ENCODE measurements around the gene NR2C2AP. TPM values are rescaled to one million over a fixed set of nuclear protein-coding genes. Genes with fewer than 3 reads are reported as not detected.
A peak's percentile ranks its signal among the peaks of the same experiment; 100 is the strongest.

NR2C2AP gene
- total and polyA plus RNA-seq, 4 donors: 8.0 to 18.1 (median 15.8) TPM

GRCh38 chr19:19171821-19172532, 31.2 kb downstream of the NR2C2AP start:
- Histone ChIP-seq H3K9me3 (ENCODE audit: control insufficient read depth, insufficient read depth, low read length) (no peaks in the 10 kb centered on the region), H3K4me1 (ENCODE audit: control insufficient read depth, insufficient read depth, low read length) (peaks cover 22% of the 10 kb centered on the region), H3K36me3 (ENCODE audit: control insufficient read depth, insufficient read depth, low read length) (peaks cover 14% of the 10 kb centered on the region), H3K27ac (ENCODE audit: low read depth, low read length) (no peak overlapping the region), H3K4me3 (ENCODE audit: low read depth, low read length) (no peak overlapping the region), H3K27me3 (ENCODE audit: control insufficient read depth, insufficient read depth, low read length) (peaks cover 7% of the 10 kb centered on the region)
- no peak for DNase-seq (ENCODE audit: low read depth in 4 of 6, low spot score in 6 of 6)
- 65% methylated on average over 7 of the region's 8 CpGs for WGBS (ENCODE audit: insufficient coverage)

DNA sequence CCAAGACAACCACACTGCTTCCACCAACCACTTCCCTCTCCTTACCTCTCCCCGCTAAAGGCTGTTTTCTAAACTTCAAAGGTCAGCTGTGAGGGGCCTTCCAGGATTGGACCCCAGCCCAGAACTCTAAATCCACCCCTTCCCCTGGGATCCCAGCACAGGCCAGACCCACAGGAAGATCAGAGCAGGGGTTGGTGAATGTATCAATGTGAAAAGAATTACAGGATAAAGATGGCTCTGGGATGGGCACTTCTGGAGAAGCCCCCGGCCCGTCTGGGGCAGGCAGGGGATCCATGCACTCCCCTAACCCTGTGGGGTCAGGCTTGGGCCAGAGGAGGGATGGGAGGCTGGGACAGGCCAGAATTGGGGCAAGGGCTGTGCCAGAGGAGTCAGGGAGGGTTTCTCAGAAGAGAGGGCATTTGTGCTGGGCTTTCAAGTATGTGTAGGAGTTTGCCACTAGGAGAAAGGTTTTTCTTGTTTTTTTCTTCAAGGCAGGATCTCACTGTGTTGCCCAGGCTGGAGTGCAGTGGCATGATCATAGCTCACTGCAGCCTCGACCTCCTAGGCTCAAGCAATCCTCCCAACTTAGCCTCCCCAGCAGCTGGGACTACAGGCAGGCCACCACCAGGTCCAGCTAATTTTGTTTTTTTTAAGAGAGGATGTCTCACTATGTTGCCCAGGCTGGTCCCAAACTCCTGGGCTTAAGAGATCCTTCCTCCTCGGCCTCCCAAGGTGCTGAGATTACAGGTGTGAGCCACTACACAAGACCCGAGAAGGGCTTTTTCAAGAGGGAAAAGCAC, 32.1 kb downstream of the NR2C2AP start:
- no peak overlapping the region for H3K4me3 ChIP-seq (ENCODE audit: low read depth, low read length)
- H3K9me3 ChIP-seq (ENCODE audit: control insufficient read depth, insufficient read depth, low read length): no peaks in the 10 kb centered on the region
- no peak for DNase-seq (ENCODE audit: low read depth in 4 of 6, low spot score in 6 of 6)
- H3K27ac ChIP-seq (ENCODE audit: low read depth, low read length): no peak overlapping the region
- H3K36me3 ChIP-seq (ENCODE audit: control insufficient read depth, insufficient read depth, low read length): peaks cover 10% of the 10 kb centered on the region
- peaks cover 22% of the 10 kb centered on the region for H3K4me1 ChIP-seq (ENCODE audit: control insufficient read depth, insufficient read depth, low read length)
- peaks cover 7% of the 10 kb centered on the region for H3K27me3 ChIP-seq (ENCODE audit: control insufficient read depth, insufficient read depth, low read length)
- WGBS (ENCODE audit: insufficient coverage): 80% methylated on average over 5 of the region's 6 CpGs

GRCh38 chr19:19170053-19170872, 33.0 kb downstream of the NR2C2AP start, which contains the start of gene MEF2B:
MEF2B (minus strand) TSS chr19:19170263; CDS start chr19:19150735, 19,528 bp downstream.
- Histone ChIP-seq H3K27me3 (ENCODE audit: control insufficient read depth, insufficient read depth, low read length) (peaks cover 7% of the 10 kb centered on the region), H3K9me3 (ENCODE audit: control insufficient read depth, insufficient read depth, low read length) (no peaks in the 10 kb centered on the region), H3K4me3 (ENCODE audit: low read depth, low read length) (no peak within 1 kb of the TSS), H3K27ac (ENCODE audit: low read depth, low read length) (no peak within 1 kb of the TSS), H3K36me3 (ENCODE audit: control insufficient read depth, insufficient read depth, low read length) (peaks cover 7% of the 10 kb centered on the region), H3K4me1 (ENCODE audit: control insufficient read depth, insufficient read depth, low read length) (peaks cover 22% of the 10 kb centered on the region)
- 4% methylated on average over 50 of the region's 56 CpGs for WGBS (ENCODE audit: insufficient coverage)
- peak in 3 of 6 donors; percentile 28 to 80 (median 76) for DNase-seq (ENCODE audit: low read depth in 4 of 6, low spot score in 6 of 6)

GRCh38 chr19:19169236-19170052, 33.8 kb downstream of the NR2C2AP start:
- peaks cover 17% of the 10 kb centered on the region for H3K4me1 ChIP-seq (ENCODE audit: control insufficient read depth, insufficient read depth, low read length)
- H3K4me3 ChIP-seq (ENCODE audit: low read depth, low read length): no peak overlapping the region
- H3K9me3 ChIP-seq (ENCODE audit: control insufficient read depth, insufficient read depth, low read length): no peaks in the 10 kb centered on the region
- peaks cover 12% of the 10 kb centered on the region for H3K36me3 ChIP-seq (ENCODE audit: control insufficient read depth, insufficient read depth, low read length)
- no peak overlapping the region for H3K27ac ChIP-seq (ENCODE audit: low read depth, low read length)
- 76% methylated on average over 8 of the region's 9 CpGs for WGBS (ENCODE audit: insufficient coverage)
- peaks cover 7% of the 10 kb centered on the region for H3K27me3 ChIP-seq (ENCODE audit: control insufficient read depth, insufficient read depth, low read length)
- DNase-seq (ENCODE audit: low read depth in 4 of 6, low spot score in 6 of 6): no peak

GRCh38 chr19:19167612-19168011, 35.6 kb downstream of the NR2C2AP start:
- H3K4me3 ChIP-seq (ENCODE audit: low read depth, low read length): no peak overlapping the region
- 83% methylated on average over 2 of the region's 3 CpGs for WGBS (ENCODE audit: insufficient coverage)
- H3K27me3 ChIP-seq (ENCODE audit: control insufficient read depth, insufficient read depth, low read length): peaks cover 7% of the 10 kb centered on the region
- DNase-seq (ENCODE audit: low read depth in 4 of 6, low spot score in 6 of 6): no peak
- H3K36me3 ChIP-seq (ENCODE audit: control insufficient read depth, insufficient read depth, low read length): peaks cover 12% of the 10 kb centered on the region
- peaks cover 17% of the 10 kb centered on the region for H3K4me1 ChIP-seq (ENCODE audit: control insufficient read depth, insufficient read depth, low read length)
- H3K27ac ChIP-seq (ENCODE audit: low read depth, low read length): no peak overlapping the region
- no peaks in the 10 kb centered on the region for H3K9me3 ChIP-seq (ENCODE audit: control insufficient read depth, insufficient read depth, low read length)

DNA sequence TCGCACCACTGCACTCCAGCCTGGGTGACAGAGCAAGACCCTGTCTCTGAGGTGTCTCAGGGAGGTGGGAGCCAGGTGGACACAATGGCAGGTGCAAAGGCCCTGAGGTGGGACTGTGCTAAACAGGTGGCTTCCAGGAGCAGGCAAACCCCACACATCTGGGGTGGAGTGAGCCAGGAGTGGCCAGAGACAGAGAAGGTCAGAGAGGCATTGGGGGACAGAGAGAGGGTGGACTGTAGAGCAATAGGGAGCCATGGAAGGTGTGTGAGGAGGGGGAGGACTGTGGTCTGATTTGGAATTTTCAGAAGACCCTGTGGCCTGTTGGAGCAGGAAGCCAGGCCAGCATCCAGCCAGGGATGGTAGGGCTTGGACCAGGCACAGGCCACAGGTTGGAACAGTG, 37.8 kb downstream of the NR2C2AP start:
- no peaks in the 10 kb centered on the region for H3K9me3 ChIP-seq (ENCODE audit: control insufficient read depth, insufficient read depth, low read length)
- H3K27ac ChIP-seq (ENCODE audit: low read depth, low read length): no peak overlapping the region
- peaks cover 8% of the 10 kb centered on the region for H3K36me3 ChIP-seq (ENCODE audit: control insufficient read depth, insufficient read depth, low read length)
- peaks cover 7% of the 10 kb centered on the region for H3K4me1 ChIP-seq (ENCODE audit: control insufficient read depth, insufficient read depth, low read length)
- no peak for DNase-seq (ENCODE audit: low read depth in 4 of 6, low spot score in 6 of 6)
- H3K27me3 ChIP-seq (ENCODE audit: control insufficient read depth, insufficient read depth, low read length): no peaks in the 10 kb centered on the region
- WGBS (ENCODE audit: insufficient coverage): 100% methylated on average over 1 of the region's 1 CpG
- H3K4me3 ChIP-seq (ENCODE audit: low read depth, low read length): no peak overlapping the region

DNA sequence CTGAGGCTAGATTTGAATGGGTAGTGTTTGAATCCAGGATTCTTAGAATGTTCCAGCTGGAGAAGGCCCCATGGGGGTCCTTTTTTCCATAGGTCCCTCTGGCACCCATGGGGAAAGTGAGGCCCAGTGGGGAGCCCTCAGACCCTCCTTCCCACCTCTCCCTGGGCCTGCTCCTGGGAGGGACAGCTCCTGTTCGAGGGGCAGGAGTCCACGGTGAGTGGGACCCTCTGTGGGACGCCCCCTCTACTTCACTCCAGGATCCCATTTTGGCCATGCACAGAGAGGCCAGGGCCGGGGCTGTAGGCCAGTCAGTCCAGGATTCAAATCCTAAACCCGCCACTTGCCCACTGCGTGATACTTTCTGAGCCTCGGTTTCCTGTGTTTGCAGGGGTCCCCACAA, 40.7 kb downstream of the NR2C2AP start:
- H3K9me3 ChIP-seq (ENCODE audit: control insufficient read depth, insufficient read depth, low read length): no peaks in the 10 kb centered on the region
- H3K27ac ChIP-seq (ENCODE audit: low read depth, low read length): no peak overlapping the region
- H3K4me3 ChIP-seq (ENCODE audit: low read depth, low read length): no peak overlapping the region
- H3K36me3 ChIP-seq (ENCODE audit: control insufficient read depth, insufficient read depth, low read length): peaks cover 8% of the 10 kb centered on the region
- no peaks in the 10 kb centered on the region for H3K4me1 ChIP-seq (ENCODE audit: control insufficient read depth, insufficient read depth, low read length)
- no peak for DNase-seq (ENCODE audit: low read depth in 4 of 6, low spot score in 6 of 6)
- no peaks in the 10 kb centered on the region for H3K27me3 ChIP-seq (ENCODE audit: control insufficient read depth, insufficient read depth, low read length)
- WGBS (ENCODE audit: insufficient coverage): 82% methylated on average over 7 of the region's 7 CpGs

GRCh38 chr19:19160461-19161035, 42.7 kb downstream of the NR2C2AP start:
- H3K27me3 ChIP-seq (ENCODE audit: control insufficient read depth, insufficient read depth, low read length): no peaks in the 10 kb centered on the region
- no peaks in the 10 kb centered on the region for H3K9me3 ChIP-seq (ENCODE audit: control insufficient read depth, insufficient read depth, low read length)
- H3K36me3 ChIP-seq (ENCODE audit: control insufficient read depth, insufficient read depth, low read length): peaks cover 8% of the 10 kb centered on the region
- WGBS (ENCODE audit: insufficient coverage): 55% methylated on average over 16 of the region's 26 CpGs
- DNase-seq (ENCODE audit: low read depth in 4 of 6, low spot score in 6 of 6): no peak
- H3K4me3 ChIP-seq (ENCODE audit: low read depth, low read length): no peak overlapping the region
- H3K27ac ChIP-seq (ENCODE audit: low read depth, low read length): no peak overlapping the region
- no peaks in the 10 kb centered on the region for H3K4me1 ChIP-seq (ENCODE audit: control insufficient read depth, insufficient read depth, low read length)
